AG04450 (cell line): ENCODE measurements around the gene HNRNPA3. TPM values are rescaled to one million over a fixed set of nuclear protein-coding genes. Genes with fewer than 3 reads are reported as not detected.

Source experiments
- CTCF ChIA-PET: fragments of 300-600, 350-600 bp; formaldehyde crosslinking; extraction: SDS; loops from one replicate; lab custom pipeline; 2022; ENCODE audit warnings: antibody characterized with exemption, inconsistent platforms; lab: Charles Lee
- POLR2A ChIA-PET: fragments of 350-600 bp; formaldehyde crosslinking; extraction: SDS; loops from one replicate; lab custom pipeline; 2021; ENCODE audit warnings: antibody characterized with exemption, inconsistent platforms; lab: Yijun Ruan, JAX
- DNase-seq: peaks from one replicate; pipeline ENCODE4 v3.0.0-alpha.2; 2011; ENCODE audit warnings: low read depth, low spot score
- H3K27ac ChIP-seq: one replicate; pipeline ENCODE4 v1.5.1; 2012; ENCODE audit warnings: low read depth, low read length, control low read depth
- H3K27me3 ChIP-seq: one replicate; pipeline ENCODE4 v1.6.0; 2012; ENCODE audit warnings: low read length; ENCODE audit not compliant: control insufficient read depth, insufficient read depth
- H3K4me3 ChIP-seq: 2 replicates; pipeline ENCODE4 v1.5.1; 2011; ENCODE audit warnings: mild to moderate bottlenecking, low read depth, low read length, control low read depth
- H3K9me3 ChIP-seq: 2 replicates; pipeline ENCODE4 v1.5.1; 2012; ENCODE audit warnings: low read length; ENCODE audit not compliant: control insufficient read depth, insufficient read depth
- polyA plus RNA-seq: library from polyadenylated mRNA; depleted of rRNA; stranded (reverse); fragments of >200 nt; gene quantifications from 2 replicates; pipeline ENCODE4 v1.2.3, GENCODE V29; 2011
- TF ChIP-seq, protein P1 (sequence below): IDR thresholded peaks from 2 replicates; pipeline ENCODE4 v1.5.1; 2011; ENCODE audit warnings: low read depth, low read length, control low read depth, inconsistent platforms

The HNRNPA3 gene
- polyA plus RNA-seq, 1 experiment = 177 TPM

DNA sequence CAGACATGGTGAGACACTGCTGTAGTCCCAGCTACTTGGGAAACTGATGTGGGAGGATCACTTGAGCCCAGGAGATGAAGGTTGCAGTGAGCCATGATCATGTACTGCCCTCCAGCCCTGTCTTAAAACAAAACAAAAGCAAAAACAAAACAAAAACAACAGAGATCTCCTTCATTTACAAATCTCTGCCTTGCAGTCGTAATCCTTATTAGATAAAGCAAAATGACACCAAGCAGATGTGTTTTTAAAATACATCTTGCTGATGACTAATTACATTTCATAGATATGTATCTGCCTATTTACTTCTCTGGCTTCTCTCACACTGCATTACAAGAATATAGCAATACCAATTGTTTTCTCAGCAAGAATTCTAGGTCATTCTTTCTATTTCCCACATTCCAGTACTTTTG, 29.1 kb downstream of the HNRNPA3 start:
- H3K9me3 ChIP-seq = no peaks in the 10 kb centered on the region
- POLR2A ChIA-PET = interaction anchor here (1.0 to 1.1 kb wide), 2 partner anchors 22 to 23 kb away, joined by 3 to 5 read pairs; partner anchors contain the start of gene NFE2L2
- peak overlapping the region; percentile 94 for H3K27ac ChIP-seq
- CTCF ChIA-PET = interaction anchor here (0.6 to 4.2 kb wide), 5 partner anchors 9 to 92 kb away, joined by 3 to 20 read pairs (median 12); partner anchors contain the start of gene NFE2L2
- no peaks in the 10 kb centered on the region for H3K27me3 ChIP-seq
- TF ChIP-seq, protein P1, sequence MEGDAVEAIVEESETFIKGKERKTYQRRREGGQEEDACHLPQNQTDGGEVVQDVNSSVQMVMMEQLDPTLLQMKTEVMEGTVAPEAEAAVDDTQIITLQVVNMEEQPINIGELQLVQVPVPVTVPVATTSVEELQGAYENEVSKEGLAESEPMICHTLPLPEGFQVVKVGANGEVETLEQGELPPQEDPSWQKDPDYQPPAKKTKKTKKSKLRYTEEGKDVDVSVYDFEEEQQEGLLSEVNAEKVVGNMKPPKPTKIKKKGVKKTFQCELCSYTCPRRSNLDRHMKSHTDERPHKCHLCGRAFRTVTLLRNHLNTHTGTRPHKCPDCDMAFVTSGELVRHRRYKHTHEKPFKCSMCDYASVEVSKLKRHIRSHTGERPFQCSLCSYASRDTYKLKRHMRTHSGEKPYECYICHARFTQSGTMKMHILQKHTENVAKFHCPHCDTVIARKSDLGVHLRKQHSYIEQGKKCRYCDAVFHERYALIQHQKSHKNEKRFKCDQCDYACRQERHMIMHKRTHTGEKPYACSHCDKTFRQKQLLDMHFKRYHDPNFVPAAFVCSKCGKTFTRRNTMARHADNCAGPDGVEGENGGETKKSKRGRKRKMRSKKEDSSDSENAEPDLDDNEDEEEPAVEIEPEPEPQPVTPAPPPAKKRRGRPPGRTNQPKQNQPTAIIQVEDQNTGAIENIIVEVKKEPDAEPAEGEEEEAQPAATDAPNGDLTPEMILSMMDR = no peak
- no peak for DNase-seq
- H3K4me3 ChIP-seq = peak overlapping the region; percentile 37

DNA sequence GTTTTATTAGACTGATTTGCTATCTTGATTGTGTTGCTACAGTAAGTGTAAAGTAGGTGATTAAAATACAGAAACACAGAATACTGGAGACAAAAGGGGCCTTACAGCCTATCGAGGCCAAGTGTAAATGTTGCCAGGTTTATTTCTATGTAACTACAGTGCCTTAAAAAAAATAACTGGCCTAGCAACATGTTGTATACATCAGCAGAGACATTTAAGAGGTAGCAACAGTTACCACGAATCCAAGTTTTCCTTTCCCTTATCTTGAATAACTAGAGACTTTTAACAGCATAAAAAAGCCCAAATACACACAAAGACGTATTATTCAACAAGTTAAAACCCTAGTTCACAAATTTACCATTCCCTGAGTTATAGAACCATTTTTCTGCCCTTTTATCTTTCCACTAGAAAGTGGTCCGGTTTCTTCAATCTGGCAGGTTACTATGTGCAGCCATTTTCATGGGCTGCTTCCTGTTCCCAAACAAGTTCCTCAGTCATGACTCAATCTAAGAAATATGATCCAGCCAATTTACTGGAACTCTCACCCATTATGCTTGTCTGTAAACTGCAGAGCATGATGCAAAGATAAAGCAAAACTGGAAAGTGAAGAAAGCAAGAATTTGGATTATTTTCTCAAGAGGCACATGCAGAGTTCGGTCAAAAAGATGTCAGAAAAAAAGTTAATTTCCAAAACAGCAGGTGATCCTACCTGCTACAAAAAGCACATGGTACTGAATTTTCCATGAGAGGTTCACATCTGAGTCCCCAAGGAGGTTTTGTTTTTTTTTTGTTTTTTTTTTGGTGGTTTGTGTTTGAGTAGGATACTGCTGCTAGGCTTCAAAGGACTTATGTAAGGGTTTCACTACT, 29.8 kb downstream of the HNRNPA3 start:
- Histone ChIP-seq H3K9me3 (no peaks in the 10 kb centered on the region), H3K27ac (peak overlapping the region; percentile 94), H3K27me3 (no peaks in the 10 kb centered on the region), H3K4me3 (peak overlapping the region; percentile 37)
- TF ChIP-seq, protein P1 = no peak
- DNase-seq = peak; percentile 82
- ChIA-PET POLR2A (interaction anchor here (1.1 to 1.3 kb wide), 2 partner anchors 21 kb away, joined by 3 to 7 read pairs; partner anchors contain the start of gene NFE2L2), CTCF (interaction anchor here (1.2 to 1.4 kb wide), 2 partner anchors 8 to 94 kb away, joined by 3 read pairs; no protein-coding TSS in a partner anchor)

DNA sequence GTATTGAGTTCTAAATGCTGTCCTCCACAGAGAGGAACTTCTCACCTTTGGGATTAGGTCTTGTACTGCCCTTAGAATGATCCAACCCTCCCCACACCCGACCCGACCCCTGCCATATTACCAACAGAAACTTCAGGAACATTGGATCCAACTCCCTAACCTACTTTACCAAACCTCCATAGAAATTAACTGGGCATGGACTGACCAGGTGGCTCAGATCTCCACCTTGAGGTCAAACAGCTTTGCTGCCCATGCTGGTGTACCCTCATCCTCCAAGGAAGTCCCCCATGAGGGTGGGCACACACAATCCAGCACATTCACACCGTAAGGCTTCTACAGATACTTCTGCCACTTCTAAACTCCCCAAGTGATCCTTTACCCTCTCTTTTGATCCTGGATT, 30.5 kb downstream of the HNRNPA3 start:
- TF ChIP-seq, protein P1 = no peak
- H3K27me3 ChIP-seq = no peaks in the 10 kb centered on the region
- peak overlapping the region; percentile 18; the same call in 1 of the 2 replicates for H3K4me3 ChIP-seq
- ChIA-PET POLR2A (interaction anchor here (1.3 kb wide), 1 partner anchor 21 kb away, joined by 7 read pairs; the partner anchor contains the start of gene NFE2L2), CTCF (interaction anchor here (1.0 to 1.4 kb wide), 3 partner anchors 20 to 95 kb away, joined by 3 to 4 read pairs (median 4); no protein-coding TSS in a partner anchor)
- no peaks in the 10 kb centered on the region for H3K9me3 ChIP-seq
- DNase-seq = no peak
- peak overlapping the region; percentile 94 for H3K27ac ChIP-seq

DNA sequence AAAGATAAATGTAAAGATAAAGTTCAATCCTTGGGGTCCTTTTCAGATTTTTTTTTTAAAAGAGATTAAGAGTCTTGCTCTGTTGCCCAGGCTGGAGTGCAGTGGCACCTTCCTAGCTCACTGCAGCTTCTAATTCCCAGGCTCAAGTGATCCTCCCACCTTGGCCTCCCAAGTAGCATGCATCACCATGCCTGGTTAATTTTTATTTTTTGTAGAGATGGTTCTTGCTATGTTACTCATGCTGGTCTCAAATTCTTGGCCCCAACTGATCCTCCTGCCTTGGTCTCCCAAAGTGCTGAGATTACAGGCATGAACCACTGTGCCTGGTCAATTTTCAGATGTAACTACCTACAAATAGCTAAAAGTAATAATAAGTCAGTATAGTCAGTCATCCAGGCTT, 30.9 kb downstream of the HNRNPA3 start:
- Histone ChIP-seq H3K27me3 (no peaks in the 10 kb centered on the region), H3K4me3 (no peak overlapping the region), H3K27ac (peak overlapping the region; percentile 94), H3K9me3 (no peaks in the 10 kb centered on the region)
- ChIA-PET CTCF (interaction anchor here (1.0 to 1.4 kb wide), 3 partner anchors 20 to 95 kb away, joined by 3 to 4 read pairs (median 4); no protein-coding TSS in a partner anchor), POLR2A (interaction anchor here (1.3 to 2.0 kb wide), 2 partner anchors 12 to 20 kb away, joined by 5 to 7 read pairs; partner anchors contain the start of gene NFE2L2)
- no peak for DNase-seq
- TF ChIP-seq, protein P1 = no peak
